Activated T-cell treated with anti-CD3 and anti-CD28 coated beads for 1 hour (primary cell): ENCODE data around the gene SRSF1.
"Not testable (repeated sequence)": the region's sequence is repeated elsewhere in the genome, so short reads cannot be mapped to it uniquely, and the experiment has no call there.

Experiments used
- DNase-seq: peaks from one replicate; pipeline ENCODE4 v3.0.0-alpha.2; 2020; ENCODE audit warnings: low read depth

The SRSF1 gene

DNA sequence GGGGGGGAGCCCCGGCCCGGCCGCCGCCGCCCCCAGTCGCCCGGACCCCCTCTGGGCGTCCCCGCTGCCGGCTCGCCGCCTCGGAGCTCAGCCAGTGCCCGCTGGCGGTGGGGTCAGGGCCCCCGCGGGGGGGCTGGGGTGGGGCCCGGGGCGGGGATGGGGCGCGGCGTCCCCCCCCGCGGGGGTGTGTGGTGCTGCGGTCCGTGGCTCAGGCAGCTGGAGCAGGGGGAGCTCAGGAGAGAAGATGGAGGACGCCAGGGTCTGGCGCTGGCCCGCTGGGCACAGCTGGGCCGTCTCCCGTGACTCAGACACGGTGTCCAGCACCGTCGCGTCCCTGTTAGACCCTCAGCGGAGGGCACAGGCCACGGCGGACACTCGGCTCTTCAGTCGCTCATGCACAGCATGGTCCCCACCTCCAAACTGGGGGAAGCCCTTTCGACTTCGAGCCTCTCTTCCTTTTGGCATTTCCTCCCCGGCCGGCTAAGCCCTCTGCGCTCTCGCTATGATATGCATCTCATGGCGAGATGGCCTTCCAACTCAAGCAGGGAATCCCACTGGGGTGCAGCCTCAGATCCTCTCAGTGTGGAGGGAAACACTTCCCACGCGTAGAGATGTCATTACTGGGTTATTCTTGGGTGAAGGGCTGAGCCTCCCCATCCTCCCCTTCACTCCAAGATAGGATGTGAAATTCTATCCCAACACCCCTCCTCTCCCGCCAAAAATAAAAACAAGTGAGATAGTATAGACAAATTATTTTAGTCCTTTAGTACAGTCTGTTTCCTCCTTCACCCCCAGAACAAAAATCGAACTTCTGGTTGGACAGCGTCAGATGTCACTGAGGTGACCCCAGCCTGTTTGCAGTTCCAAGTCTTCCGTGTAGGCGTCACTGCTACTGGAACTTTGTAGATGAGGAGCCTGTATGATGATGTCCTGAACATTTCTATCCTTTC lies 18.5 kb downstream of the SRSF1 start:
- peak; percentile 58 for DNase-seq

DNA sequence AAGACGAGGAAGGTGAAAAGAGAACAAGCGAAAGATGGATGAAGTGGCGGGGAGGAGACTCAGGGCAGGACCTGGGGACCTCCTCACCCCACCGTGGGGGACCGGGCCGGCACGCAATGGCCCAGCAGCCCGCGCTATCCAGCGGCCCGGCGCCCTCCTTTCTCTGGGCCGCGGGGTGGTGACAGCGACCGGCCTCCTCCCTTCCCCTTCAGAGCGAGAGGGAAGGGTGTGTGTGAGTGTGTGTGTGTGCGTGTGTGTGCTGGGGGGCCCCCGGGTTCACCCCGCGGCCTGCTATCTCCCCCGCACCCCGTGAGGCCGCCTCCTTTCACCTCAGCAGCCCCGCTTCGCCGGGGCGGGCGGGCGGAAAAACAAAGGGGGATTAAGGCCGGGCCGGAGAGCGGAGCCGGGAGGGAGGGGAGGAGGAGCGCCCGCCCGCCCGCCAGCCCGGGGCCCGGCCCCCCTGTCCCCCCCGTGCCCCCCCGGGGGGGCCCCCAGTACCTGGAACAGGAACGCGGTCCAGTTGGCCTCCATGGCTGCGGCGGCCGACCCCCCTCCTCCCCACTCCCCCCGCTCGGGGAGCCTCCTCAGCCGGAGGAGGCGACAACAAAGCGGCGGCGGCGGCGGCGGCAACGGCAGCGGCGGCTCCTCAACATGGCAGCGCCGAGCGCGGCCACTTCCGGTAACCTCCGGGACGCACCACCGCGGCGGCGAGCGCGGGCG lies 19.3 kb downstream of the SRSF1 start, which contains the start of gene VEZF1:
Gene VEZF1 (minus strand): TSS at position 674 of the 720 bp plus-strand sequence. CDS start 143 bp downstream, at position 531.
- DNase-seq, result peak; percentile 68

DNA sequence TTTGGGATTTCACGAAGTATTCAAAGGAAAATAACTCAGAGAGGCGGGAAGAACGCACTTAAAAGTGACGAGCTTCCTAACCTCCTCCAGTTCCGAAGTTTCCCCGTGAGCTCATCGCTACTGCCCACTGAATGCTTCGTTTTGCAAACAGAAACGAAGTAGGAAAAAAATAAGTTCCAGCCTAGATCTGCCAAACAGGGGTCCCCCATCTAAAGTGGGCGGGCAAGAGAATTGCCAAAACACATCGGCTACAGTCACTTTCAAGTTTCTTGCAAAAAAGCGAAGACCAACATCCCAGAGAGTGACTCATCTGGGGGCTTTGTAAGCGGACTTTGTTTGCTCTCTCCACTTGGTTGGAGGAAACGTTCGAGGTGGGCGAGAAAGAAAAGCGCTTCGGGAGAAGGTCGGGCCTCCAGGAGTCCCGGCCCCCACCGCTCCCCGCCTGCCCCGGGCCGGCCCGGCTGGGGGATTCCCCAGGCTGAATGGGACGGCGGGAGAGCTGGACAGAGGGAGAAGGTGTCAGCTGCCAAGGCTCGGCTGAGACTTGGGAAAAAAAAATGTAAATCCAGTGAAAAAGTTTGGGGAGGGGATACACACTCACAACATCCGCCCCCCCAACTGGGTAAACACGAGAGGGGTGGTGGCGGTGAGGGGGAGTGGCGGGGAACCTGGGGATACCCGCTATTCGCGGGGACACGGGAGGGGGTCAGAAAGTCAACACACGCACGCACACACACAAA lies 20.0 kb downstream of the SRSF1 start:
- peak; percentile 16 for DNase-seq

DNA sequence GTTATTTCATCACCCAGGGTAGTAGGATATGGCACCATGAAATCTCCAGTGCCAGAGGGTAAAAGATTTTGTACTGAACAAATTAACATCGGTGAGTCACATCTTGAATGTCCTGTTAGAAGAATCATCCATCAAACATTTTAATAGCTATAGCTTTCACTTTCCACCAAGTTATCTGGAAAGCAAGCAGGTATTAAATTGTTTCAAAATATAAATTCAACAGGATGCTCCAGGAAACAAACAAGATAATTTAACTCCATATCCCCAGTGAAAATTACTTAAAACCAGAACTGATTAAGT lies 21.4 kb downstream of the SRSF1 start:
- DNase-seq, result no peak

DNA sequence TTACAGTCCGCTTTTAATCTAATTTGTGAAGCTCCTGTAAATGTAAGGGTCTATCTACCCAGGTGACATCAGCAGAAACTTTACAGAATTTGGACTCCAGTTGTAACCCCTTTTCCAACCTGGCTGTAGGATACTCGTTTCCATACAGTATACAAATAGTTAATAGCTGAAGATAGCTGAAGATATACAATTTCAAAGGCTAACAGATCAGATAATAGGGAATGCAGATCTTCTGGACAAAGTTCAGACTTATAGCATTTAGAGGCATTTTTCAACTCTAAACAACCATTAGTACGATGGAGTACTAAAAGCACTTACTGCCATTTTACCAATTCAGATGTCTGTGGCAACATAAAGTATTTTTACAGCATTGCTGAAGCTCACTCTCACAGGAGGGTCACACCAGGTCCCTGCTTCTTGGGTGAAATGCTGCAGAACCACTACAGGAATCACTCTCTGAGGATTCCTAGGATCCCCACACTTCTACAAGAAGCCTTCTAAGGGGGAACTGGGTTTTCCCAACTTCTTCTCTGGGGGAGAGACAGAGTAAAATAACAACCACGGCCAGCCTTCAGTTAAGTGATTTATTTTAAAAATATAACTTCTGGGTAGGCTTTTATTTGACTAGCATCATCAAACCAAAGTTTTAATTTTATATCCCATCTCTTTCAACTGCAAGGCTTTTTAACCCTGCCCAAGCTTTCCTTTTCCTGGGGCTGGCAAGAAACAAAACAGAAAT lies 21.9 kb downstream of the SRSF1 start:
- DNase-seq, result no peak

DNA sequence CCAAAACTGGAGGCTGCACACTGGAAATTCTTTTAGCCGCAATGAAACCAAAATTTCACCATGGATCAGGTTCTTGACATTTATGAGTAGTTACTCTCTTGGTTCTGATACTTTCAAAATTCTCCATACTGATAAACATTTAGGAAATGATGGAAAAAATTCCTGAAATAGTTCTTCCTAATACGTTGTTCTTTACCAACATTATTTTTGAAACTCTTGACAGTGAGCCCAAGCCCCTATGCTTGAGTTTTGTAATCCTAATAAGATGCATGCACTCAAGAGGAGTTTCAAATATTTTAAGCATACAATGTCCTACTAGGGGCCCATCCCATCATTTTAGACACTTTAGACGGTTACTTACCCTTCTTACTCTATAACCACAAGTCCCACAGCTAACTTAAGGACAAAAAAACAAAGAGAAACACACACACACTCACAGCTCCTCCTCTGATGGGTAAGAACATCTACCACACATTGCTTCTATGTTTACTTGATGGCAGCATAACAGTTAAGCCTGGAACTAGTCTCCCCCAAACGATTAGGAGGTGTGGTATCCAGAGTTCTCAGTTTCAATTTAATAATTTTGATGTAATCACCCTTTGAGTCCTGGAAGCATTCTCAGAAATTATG lies 22.7 kb downstream of the SRSF1 start:
- DNase-seq, result no peak

DNA sequence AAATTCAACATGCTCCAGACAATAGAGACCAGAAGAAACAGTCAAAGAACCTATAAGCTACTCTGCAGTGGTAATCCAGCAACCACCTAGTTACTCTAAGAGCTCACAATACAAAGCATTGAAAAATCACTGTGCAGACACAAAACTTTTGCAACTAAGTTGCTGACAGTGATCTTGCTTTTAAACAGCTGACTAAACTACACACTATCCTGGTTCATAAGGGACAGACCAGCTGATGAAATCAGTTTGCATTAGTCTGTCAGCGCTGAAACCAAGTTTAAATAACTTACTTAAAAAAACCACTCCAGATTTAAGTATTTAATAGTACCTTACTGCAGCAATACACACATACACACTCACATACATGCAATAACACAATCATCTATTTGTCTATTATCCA lies 23.6 kb downstream of the SRSF1 start:
- DNase-seq, result no peak

DNA sequence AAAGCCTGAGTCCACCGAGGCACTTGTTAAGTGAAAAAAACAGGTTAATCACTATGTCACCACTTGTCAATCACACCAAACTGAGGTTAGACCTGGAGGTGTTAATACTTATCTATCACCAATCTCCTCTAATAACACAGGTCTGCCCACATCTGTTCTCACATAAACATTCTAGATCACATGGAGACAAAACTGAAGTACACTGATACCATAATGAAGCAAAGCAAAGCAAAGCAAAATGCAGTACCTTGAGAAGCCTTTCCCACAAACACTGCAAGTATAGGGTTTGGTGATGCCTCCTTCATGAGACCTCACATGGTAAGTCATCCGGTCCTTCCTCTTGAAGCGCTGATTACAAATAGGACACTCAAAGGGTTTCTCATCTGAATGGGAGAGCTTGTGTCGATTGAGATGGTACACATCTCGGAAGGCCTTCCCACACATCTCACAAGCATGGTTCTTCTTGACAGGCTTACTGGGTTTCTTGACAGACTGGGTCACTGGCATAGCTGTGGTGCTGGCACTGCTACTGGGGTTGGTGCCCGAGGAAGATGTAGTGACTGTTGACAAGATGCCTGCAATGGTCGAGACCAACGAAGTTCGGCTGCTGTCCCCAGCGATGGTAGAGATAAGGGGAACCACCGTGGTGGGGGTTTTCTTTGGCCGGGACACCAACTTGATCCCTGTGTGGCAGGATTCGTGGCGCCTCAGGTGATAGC lies 24.4 kb downstream of the SRSF1 start:
- DNase-seq, result no peak

DNA sequence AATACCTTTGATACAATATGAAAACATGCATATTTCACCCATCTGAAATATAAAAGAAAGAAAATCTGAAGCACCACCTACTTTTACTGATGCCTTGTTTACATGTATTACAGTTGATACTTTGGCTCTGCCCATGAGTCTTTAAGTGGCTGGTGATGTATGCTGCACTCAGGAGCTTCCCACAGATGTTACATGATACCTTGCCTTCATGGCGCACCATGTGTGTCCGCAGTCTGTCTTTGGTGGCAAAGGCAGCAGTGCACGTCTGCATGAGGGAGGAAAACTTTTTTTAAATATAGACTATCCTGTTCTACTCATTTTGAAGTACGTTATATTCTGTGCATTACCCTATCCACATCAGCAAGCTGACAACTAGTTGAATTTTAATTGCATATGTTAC lies 26.5 kb downstream of the SRSF1 start:
- DNase-seq, result no peak

DNA sequence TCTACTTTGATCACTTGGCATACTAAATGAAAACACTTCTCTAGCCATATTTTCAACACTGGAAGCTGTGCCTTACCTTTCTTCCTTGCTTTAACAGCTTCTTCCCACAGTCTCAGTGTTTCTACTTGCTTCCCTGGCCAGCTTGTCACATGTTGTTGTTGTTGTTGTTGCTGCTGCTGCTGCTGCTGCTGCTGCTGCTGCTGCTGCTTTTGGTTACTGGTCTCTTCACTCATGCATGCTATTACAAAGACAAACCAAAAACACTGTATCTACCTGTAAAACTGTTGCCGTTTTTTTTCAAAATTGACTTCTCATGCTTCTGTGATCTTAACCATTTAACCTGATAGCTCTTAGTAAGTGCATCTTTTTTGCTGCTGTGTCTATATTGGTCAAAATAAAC lies 28.0 kb downstream of the SRSF1 start:
- no peak for DNase-seq

DNA sequence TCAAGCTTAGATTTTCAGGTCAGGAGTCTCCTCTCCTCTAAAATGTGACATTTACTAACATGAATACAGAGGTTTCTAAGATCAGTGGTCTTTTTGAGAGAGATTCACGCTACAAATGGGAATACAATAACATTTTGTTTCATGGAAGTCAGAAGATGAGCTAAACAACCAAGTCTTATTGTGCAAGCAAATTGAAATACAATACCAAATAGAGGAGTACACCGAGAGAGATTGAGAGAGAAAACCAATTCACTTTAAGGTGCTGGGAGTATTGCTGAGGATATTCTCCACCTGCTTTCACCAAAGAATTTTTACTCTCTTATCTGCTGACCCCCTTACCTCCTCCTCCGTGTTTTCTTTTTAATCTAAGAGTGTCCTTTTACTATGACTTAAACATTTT lies 30.5 kb downstream of the SRSF1 start:
- no peak for DNase-seq

DNA sequence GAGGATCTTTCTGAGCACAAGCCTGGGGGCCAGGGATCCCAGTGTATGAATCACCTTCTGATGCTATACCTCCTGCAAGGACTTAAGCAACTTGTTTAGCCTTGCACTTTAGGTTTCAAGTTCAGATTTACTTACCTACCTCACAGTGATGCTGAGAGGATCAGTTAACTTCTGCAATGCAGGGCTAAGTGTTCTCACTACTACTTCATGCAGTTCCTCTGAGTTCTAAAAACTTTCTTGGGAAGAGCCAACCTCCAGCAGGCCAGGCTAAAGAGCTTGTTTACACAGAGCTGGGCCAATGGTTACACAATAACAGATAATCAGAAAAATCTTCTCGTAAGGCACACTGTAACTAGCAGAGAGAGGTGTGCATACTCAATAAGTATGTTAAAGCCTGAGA lies 32.0 kb downstream of the SRSF1 start:
- no peak for DNase-seq

DNA sequence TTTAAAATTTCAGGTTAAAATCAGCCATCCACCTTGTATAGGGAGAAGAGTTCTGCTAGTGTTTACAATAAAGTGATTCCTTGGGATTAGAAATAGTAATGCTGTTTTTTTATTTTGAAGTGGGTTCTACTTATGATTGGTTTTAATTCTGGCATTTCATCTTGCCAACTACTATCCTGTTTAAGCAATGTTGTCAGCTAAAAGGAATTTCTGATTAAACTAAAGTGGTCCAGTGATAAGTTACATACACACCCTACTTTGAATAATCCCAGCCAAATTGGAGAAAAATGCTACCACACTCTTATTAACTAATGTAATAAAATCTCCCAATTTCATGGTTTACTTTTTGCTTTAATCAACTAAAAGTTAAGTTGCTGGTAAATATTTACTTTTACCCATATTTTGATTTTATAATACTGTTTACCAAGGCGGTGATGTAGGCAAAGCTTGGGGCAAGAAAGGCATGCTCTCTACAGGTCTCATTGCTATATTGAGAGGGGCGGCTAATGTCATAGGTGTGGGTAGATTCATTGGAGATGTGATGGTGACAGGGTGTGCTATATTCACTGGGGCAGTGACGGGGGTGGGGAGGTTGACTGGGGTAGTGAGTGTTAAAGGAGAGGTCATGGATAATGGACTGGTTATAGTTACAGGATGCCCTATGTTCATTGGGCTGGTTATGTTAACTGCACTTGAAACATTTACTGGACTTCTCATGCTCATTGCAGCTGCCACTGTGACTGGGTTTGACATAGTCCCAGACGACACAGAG lies 32.8 kb downstream of the SRSF1 start:
- DNase-seq, result not testable (repeated sequence)

DNA sequence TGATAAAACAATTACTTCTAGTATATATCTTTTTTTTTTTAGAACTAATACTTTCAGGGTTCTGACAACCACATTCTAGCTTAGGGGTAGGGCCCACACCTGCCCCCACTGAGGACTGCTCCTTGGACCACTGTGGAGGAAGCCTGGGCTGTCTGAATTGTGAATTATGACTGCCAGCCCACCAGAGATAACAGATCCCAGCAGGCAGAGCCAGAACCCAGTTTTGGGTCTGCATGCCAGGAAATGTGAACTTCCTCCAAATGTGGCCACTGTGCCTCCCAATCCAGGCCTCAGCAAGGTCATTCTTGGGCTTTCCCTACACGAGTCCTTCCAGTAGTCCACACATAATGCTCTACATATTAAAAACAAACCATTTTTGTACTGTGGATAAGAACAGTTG lies 34.9 kb downstream of the SRSF1 start:
- no peak for DNase-seq

DNA sequence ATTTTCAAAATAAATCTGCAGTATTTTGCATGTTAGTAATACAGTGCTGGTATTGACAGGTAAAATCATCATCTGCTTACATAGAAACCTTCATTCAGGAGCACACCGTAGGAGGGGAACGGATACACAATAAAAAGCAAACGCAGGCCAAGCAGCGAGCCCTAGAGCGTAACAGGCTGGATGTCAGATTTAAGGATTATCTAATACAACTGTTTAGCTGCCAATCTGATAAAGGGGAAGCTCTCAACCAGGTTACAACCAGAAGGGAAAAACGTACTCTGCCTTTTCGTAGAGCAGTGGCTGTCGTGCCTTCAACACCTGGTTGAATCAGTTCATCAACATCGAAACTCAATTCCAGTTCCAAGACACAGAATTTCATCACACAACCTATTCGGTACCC lies 35.5 kb downstream of the SRSF1 start:
- no peak for DNase-seq

DNA sequence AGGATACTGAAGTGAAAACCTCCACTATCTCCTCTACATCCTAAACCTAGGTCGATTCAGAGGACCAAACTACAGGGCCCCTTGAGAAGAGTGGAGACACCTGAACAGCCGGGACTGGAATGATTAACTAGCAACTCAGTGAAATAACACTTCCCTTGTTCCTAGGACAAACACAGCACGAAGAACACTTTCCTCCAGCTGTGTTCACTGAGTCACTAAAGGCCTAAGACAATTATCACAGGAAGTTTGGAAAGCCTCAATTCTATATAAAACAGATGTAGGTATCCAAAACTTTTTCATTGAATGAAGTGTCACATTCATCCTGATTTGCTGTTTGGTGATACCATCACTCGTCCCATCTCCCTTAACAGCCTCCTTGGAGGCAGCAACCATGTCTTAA lies 36.3 kb downstream of the SRSF1 start:
- no peak for DNase-seq

DNA sequence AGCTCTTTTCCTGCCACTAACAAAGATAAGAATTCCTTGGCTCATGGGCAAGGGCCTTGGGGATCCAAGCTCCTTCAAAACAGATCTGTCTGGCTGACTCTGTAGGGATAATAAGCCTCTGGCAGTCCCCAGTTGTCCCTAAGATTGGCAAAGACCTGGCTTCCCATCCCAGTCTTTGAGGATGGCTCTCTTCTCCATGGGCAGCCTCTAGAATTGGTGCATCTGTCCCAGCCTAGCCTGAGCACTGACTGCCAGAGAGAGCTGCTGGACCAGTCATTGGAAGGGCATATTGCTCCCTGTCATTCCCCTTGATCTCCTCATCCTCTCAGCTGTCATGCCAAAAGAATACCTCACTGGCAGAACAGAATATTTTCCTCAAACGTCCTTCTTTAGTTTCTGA lies 38.6 kb downstream of the SRSF1 start:
- DNase-seq, result no peak

DNA sequence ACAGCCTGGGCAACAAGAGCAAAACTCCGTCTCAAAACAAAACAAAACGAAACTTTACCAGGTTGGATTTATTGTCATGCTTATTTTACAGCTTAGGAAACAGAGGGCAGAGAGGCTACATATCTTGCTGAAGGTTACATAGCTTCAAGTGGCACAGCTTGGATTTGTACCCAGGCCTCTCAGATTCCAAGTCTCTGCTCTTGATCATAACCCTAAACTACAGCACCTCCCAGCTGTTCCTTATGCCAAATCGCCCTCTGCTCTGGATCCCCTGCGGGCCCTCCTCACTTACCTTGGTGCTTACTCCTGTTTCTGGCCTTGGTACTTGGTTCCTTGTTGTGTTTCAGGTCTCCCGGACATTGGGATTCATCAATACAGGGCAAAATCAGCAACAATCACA lies 40.2 kb downstream of the SRSF1 start:
- DNase-seq, result no peak

DNA sequence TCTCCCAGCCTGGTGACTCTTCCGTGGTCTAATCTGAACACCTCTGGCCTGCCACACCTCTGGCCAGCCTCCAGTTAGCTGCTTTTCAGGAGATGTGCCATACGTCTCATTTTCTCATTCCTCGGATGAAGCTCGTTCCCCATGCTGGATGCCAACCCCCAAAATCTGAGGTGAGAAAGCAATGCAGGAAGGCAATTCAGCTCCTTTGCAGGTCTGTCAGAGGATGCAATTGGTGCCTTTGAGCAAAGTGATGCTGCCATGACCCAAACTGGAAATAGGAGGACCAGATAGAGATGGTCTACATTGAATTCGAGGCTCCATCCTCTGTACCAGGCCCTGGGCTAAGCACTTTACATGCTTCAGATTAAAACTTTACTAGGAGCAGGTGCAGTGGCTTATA lies 40.8 kb downstream of the SRSF1 start:
- no peak for DNase-seq

DNA sequence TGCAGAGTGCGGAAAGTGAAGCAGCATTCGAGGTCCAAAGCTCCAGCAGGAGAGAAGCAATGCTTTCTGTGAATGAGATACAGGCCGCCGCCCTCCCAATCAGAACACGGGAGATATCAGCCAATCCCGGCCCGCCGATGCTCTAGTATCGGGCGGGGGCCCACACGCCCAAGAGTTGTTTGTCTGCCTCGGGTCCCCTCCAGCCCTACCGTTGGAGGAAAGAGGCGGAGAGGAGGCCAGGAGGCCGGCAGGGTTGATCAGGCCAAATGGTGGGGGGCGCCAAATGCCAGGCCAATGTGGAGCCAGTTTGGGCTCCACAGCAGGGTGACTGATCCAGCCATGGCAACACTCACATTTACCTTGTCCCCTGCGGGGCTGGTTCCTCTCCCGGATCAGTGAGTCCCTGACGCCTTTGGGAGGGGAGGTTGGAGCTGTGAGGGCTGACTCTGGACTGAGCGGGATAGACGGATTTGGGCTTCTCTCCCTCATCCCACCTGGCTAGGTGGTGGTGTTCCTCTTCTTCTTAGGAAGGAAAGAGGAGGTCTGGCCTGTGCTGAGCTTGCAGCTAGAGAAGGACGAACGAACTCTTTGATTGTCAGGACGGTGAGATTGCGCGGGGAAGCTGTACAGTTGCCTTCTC lies 41.4 kb downstream of the SRSF1 start:
- no peak for DNase-seq
